Ascending aorta (tissue), 2 donors: ENCODE data around the gene TMEM131L. TPM values are rescaled to one million over a fixed set of nuclear protein-coding genes. Genes with fewer than 3 reads are reported as not detected.

Source experiments
- DNase-seq, 2 donors: peaks; one replicate each; pipeline ENCODE4 v3.0.0-alpha.2; 2019; ENCODE audit warnings: low spot score in 2 of 2
- H3K27ac ChIP-seq, 2 donors: fragments of 200-600 bp; sonication (generic); one replicate each; pipeline ENCODE4 v1.5.1; 2016 to 2017; ENCODE audit warnings: mild to moderate bottlenecking in 1 of 2
- H3K27me3 ChIP-seq: fragments of 200-600 bp; sonication (generic); one replicate; pipeline ENCODE4 v1.5.1; 2017
- H3K36me3 ChIP-seq, 2 donors: fragments of 200-600 bp; sonication (generic); one replicate each; pipeline ENCODE4 v1.5.1; 2016
- H3K4me1 ChIP-seq, 2 donors: fragments of 200-600 bp; sonication (generic); one replicate each; pipeline ENCODE4 v1.5.1; 2016 to 2017; ENCODE audit warnings: mild to moderate bottlenecking in 1 of 2
- H3K4me3 ChIP-seq, 2 donors: fragments of 200-600 bp; sonication (generic); one replicate each; pipeline ENCODE4 v1.5.1; 2016 to 2017; ENCODE audit warnings: mild to moderate bottlenecking in 1 of 2
- H3K9me3 ChIP-seq, 2 donors: fragments of 200-600 bp; sonication (generic); one replicate each; pipeline ENCODE4 v1.5.1; 2016
- intact Hi-C: fragments of 100-400 bp; cut with DNase I; formaldehyde crosslinking; loops from one replicate; pipeline ENCODE4 v1.15.1; 2023
- total RNA-seq: library from RNA; depleted of rRNA; stranded (reverse); fragments of >200 nt; gene quantifications from one replicate; pipeline ENCODE4 v1.1.0, GENCODE V29; 2016
- TF ChIP-seq, protein P1 (sequence below), 3 experiments: fragments of 200-600 bp in 2 of 3; fragments of 450-650 bp in 1 of 3; sonication (generic) in 2 of 3; IDR thresholded peaks; one replicate each; pipeline ENCODE4 v1.5.1; 2016 to 2019; ENCODE audit warnings: antibody characterized with exemption in 3 of 3, mild to moderate bottlenecking in 1 of 3, moderate library complexity in 1 of 3

Gene TMEM131L
- total RNA-seq, 1 donor from 2014 or later: 6.9 TPM

DNA sequence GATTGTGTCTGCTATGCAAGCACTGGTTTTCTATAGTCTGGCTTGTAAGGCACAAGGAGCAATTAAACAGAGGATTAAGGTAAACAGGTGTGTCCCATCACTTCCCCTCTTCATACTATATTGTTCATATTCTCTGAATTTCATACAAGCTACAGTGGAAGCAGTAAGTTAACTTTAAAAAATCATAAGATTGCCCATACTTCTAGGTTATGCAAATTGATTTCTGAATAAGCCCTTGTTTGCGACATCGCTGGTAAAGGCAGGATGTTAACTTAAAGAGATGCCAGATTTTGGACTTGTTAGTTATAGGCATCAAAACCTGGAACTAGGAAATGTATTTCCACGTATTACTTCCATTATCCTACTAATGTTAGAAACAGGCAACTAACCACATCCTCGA is 1.0 kb upstream of the TMEM131L start:
- peak overlapping the region; percentile 73 to 99 for H3K4me3 ChIP-seq
- H3K36me3 ChIP-seq: no peaks in the 10 kb centered on the region
- no peaks in the 10 kb centered on the region for H3K9me3 ChIP-seq
- TF ChIP-seq, protein P1, sequence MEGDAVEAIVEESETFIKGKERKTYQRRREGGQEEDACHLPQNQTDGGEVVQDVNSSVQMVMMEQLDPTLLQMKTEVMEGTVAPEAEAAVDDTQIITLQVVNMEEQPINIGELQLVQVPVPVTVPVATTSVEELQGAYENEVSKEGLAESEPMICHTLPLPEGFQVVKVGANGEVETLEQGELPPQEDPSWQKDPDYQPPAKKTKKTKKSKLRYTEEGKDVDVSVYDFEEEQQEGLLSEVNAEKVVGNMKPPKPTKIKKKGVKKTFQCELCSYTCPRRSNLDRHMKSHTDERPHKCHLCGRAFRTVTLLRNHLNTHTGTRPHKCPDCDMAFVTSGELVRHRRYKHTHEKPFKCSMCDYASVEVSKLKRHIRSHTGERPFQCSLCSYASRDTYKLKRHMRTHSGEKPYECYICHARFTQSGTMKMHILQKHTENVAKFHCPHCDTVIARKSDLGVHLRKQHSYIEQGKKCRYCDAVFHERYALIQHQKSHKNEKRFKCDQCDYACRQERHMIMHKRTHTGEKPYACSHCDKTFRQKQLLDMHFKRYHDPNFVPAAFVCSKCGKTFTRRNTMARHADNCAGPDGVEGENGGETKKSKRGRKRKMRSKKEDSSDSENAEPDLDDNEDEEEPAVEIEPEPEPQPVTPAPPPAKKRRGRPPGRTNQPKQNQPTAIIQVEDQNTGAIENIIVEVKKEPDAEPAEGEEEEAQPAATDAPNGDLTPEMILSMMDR (IDR thresholded peaks at IDR 0.05): no peak
- no peak for DNase-seq
- H3K4me1 ChIP-seq: peaks cover 3 to 11% of the 10 kb centered on the region in 2 donors
- peak overlapping the region; percentile 52 to 81 for H3K27ac ChIP-seq
- intact Hi-C loops: loop anchor here (1.0 to 10.0 kb wide), 6 partner anchors 52 to 320 kb away; partner anchors contain the start of gene MND1
- no peaks in the 10 kb centered on the region for H3K27me3 ChIP-seq

DNA sequence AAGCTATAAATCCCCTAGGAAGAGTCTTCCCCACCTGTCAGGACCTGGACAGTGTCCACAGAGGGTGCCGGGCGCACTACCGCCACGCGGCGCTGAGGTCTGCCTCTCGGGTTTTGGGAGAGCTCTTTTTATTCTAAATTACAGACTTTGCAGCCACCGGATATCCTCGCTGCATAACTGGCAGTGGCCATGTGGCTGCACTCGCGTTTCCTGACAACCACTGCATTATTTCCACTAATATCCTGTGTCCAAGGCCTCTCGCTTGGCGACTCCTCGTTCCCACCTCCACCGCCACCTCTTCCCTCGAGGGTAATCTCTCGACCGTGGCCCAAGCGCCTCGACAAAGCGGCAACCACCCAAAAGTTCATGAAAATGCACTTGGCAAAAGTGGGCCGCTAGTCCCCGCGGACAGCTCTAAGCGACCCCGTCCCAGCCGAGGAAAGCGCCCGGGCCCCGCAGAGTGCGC is 512 bp upstream of the TMEM131L start:
- H3K36me3 ChIP-seq: no peaks in the 10 kb centered on the region
- no peaks in the 10 kb centered on the region for H3K27me3 ChIP-seq
- H3K27ac ChIP-seq: peak overlapping the region; percentile 52 to 81
- DNase-seq: peak in 1 of 2 donors; percentile 85
- H3K9me3 ChIP-seq: no peaks in the 10 kb centered on the region
- intact Hi-C loops: loop anchor here (1.0 to 10.0 kb wide), 7 partner anchors 22 to 321 kb away; partner anchors contain the start of gene MND1
- TF ChIP-seq, protein P1 (IDR thresholded peaks at IDR 0.05): peak; percentile 26 to 51 (median 45)
- peaks cover 3 to 11% of the 10 kb centered on the region in 2 donors for H3K4me1 ChIP-seq
- H3K4me3 ChIP-seq: peak overlapping the region; percentile 73 to 99

DNA sequence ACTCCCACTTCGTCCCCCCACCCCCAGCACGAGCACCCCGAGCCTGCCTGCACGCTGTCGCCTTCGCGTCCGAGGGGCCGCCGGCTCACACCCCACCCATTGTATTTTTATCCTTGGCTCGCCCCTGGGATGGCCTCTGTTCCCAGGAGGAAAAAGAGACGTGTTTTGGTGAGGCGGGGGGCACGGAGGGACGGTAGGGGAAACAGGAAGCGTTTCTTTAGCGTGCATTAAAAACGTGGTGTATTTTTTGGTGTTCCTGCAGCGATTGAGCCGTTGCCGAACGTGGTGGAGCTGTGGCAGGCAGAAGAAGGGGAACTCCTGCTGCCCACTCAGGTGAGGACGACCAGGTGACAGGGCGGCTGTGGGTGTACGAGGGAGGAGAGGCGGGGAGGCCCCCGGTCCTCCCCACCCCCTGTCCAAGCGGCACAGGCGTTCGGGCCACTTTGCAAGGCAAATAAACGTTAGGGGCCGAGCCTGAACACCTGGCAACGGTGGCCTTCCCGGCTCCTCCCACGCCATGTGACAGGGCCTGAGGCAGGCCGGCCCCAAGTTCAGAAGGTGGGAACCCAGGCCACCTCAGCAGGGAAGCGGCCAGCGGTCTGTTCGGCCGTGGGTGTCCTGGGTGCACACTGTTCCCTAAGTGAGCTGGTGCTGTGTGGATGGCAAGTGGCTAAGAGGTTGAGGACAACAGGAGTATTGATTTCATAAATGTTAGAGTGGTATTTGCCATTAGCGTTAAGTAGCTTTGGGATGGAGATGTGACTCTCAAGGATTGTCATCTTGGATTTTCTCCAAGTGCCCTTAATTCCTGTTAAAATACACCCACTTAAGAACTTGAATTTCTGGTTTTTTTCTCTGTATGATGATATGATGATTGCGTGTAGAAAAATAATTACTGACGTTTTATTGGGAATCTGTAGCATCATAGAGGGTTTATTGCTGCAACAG is 1.1 kb downstream of the TMEM131L start:
- TF ChIP-seq, protein P1 (IDR thresholded peaks at IDR 0.05): no peak
- peak in 1 of 2 donors; percentile 68 for DNase-seq
- peaks cover 3 to 18% of the 10 kb centered on the region in 2 donors for H3K4me1 ChIP-seq
- H3K36me3 ChIP-seq: no peaks in the 10 kb centered on the region
- intact Hi-C loops: loop anchor here (1.0 to 10.0 kb wide), 5 partner anchors 20 to 322 kb away; no protein-coding TSS in a partner anchor
- H3K9me3 ChIP-seq: no peaks in the 10 kb centered on the region
- H3K27ac ChIP-seq: peak overlapping the region; percentile 68 to 81
- H3K27me3 ChIP-seq: no peaks in the 10 kb centered on the region
- peak overlapping the region; percentile 73 to 99 for H3K4me3 ChIP-seq

DNA sequence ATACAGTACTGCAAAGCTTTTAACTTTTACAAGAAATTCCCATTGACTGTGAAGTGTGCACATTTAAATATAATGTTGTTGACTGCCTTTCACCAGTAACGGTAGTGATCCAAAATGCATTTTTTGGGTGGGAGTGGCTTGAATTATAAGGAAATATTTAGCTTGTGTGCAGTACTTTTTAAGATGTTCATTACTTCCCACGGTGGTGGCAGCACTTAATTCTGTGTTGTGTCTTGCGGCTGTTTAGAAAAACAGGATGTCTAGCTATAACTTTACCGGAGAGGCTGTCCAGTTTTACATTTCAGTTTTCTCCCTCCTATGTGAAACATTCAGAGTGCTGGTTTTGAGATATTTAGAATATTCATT is 1.7 kb downstream of the TMEM131L start:
- no peak overlapping the region for H3K27ac ChIP-seq
- H3K36me3 ChIP-seq: no peaks in the 10 kb centered on the region
- H3K27me3 ChIP-seq: no peaks in the 10 kb centered on the region
- peaks cover 3 to 18% of the 10 kb centered on the region in 2 donors for H3K4me1 ChIP-seq
- peak overlapping the region; percentile 73 to 99 for H3K4me3 ChIP-seq
- TF ChIP-seq, protein P1 (IDR thresholded peaks at IDR 0.05): no peak
- intact Hi-C loops: loop anchor here (5.0 to 10.0 kb wide), 4 partner anchors 49 to 323 kb away; no protein-coding TSS in a partner anchor
- DNase-seq: no peak
- H3K9me3 ChIP-seq: no peaks in the 10 kb centered on the region

DNA sequence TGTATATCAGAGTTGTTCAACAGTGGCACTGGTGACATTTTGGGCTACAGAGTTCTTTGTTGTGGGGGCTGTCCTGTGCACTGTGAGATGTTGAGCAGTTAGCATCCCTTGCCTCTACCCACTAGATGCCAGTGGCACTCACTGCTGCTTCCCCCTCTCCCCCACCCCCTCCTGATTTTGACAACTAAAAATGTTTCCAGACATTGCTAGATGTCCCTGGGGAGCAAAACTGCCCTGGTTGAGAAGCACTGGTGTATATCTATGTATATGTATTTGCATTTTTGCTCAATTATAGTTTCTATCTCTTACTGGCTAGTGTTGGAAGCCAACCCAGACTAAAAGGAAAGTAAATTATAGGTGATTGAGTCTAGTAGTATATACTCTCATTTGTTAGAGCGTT is 2.4 kb downstream of the TMEM131L start:
- Histone ChIP-seq H3K27me3 (no peaks in the 10 kb centered on the region), H3K4me3 (peak overlapping the region; percentile 73 to 99), H3K4me1 (peaks cover 3 to 18% of the 10 kb centered on the region in 2 donors), H3K36me3 (no peaks in the 10 kb centered on the region), H3K27ac (no peak overlapping the region), H3K9me3 (no peaks in the 10 kb centered on the region)
- intact Hi-C loops: loop anchor here (5.0 to 10.0 kb wide), 4 partner anchors 49 to 324 kb away; no protein-coding TSS in a partner anchor
- TF ChIP-seq, protein P1 (IDR thresholded peaks at IDR 0.05): no peak
- DNase-seq: no peak
